Endothelial cell of umbilical vein (primary cell): ENCODE results near the gene DMAC2L.

Source experiments
- CTCF ChIP-seq, 2 donors: IDR thresholded peaks; 1 replicate in 1 of 2; 2 replicates in 1 of 2; pipeline ENCODE4 v1.5.1; 2011; ENCODE audit warnings: low read length in 2 of 2, mild to moderate bottlenecking in 2 of 2, moderate library complexity in 2 of 2, control low read depth in 1 of 2, inconsistent platforms in 1 of 2, low read depth in 1 of 2; ENCODE audit not compliant: insufficient read depth in 1 of 2; ENCODE audit errors: extremely low read depth in 1 of 2
- EZH2 ChIP-seq: IDR thresholded peaks from 2 replicates; pipeline ENCODE4 v1.6.1; 2012; ENCODE audit warnings: borderline replicate concordance, low read depth, mild to moderate bottlenecking, moderate library complexity, low read length, inconsistent platforms; ENCODE audit not compliant: severe bottlenecking
- FOS ChIP-seq: IDR thresholded peaks from 2 replicates; pipeline ENCODE4 v1.6.1; 2011; ENCODE audit warnings: mild to moderate bottlenecking, low read length, moderate library complexity, borderline replicate concordance; ENCODE audit not compliant: insufficient read depth
- GATA2 ChIP-seq: IDR thresholded peaks from 2 replicates; pipeline ENCODE4 v1.7.0; 2011; ENCODE audit warnings: low read depth, mild to moderate bottlenecking, moderate library complexity, mixed read lengths, low read length; ENCODE audit not compliant: insufficient read length, insufficient read depth
- JUN ChIP-seq: IDR thresholded peaks from 2 replicates; pipeline ENCODE4 v1.6.1; 2011; ENCODE audit warnings: borderline replicate concordance, low read depth; ENCODE audit not compliant: insufficient read length, insufficient read depth
- MYC ChIP-seq: IDR thresholded peaks from one replicate; pipeline ENCODE4 v1.6.1; 2011; ENCODE audit warnings: mild to moderate bottlenecking, low read depth, low read length
- POLR2A ChIP-seq: IDR thresholded peaks from 2 replicates; pipeline ENCODE4 v1.6.1; 2012; ENCODE audit warnings: low read depth, mild to moderate bottlenecking, control low read depth, low read length
- POLR2AphosphoS5 ChIP-seq: IDR thresholded peaks from 2 replicates; pipeline ENCODE4 v1.6.1; 2012; ENCODE audit warnings: low read depth, mild to moderate bottlenecking, control low read depth, low read length, moderate library complexity; ENCODE audit not compliant: insufficient read depth
- TF ChIP-seq, protein P1 (sequence below): IDR thresholded peaks from 2 replicates; pipeline ENCODE4 v1.6.1; 2011; ENCODE audit not compliant: insufficient read depth, insufficient read length

DNA sequence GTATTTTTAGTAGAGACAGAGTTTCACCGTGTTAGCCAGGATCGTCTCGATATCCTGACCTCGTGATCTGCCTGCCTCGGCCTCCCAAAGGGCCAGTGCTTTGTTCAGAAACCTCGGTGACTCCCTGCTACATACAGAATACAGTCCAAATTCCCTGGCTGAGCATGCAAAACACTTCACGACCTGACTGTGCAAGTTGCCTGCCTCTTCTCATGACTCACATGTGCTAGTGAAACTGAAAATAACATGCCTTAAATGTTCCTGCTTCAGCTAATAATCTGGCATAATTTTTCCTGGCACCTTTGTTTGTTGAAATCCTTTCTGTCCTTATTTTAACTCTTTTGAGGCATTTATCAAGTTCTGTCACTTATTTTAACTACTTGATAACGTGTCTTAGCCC lies 8.2 kb downstream of the DMAC2L start:
- TF ChIP-seq CTCF (IDR thresholded peaks at IDR 0.05; ENCODE audit: extremely low read depth in 1 of 2, insufficient read depth in 1 of 2, low read depth in 1 of 2, low read length in 2 of 2) (no peak), POLR2A (no peak), POLR2AphosphoS5 (no peak), MYC (no peak), EZH2 (no peak), JUN (no peak), GATA2 (no peak), FOS (no peak)
- TF ChIP-seq, protein P1, sequence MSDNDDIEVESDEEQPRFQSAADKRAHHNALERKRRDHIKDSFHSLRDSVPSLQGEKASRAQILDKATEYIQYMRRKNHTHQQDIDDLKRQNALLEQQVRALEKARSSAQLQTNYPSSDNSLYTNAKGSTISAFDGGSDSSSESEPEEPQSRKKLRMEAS, result no peak
